ENCODE results near the gene CFAP69.
"Not testable (repeated sequence)": the region's sequence is repeated elsewhere in the genome, so short reads cannot be mapped to it uniquely, and the experiment has no call there.

Gene CFAP69

GRCh38 chr7:90272242-90272641, 27.3 kb downstream of the CFAP69 start:
- DNase-seq = no peak

GRCh38 chr7:90274161-90274560, 29.2 kb downstream of the CFAP69 start:
- DNase-seq = no peak

GRCh38 chr7:90276033-90276728, 31.2 kb downstream of the CFAP69 start:
- no peak for DNase-seq

- no peak for DNase-seq
Observed at GRCh38 chr7:90288154-90288553, 43.2 kb downstream of the CFAP69 start.

GRCh38 chr7:90290244-90291113, 45.5 kb downstream of the CFAP69 start:
- no peak for DNase-seq

GRCh38 chr7:90298145-90299038, 53.4 kb downstream of the CFAP69 start:
- no peak for DNase-seq

GRCh38 chr7:90303241-90303640, 58.3 kb downstream of the CFAP69 start:
- no peak for DNase-seq

- DNase-seq = no peak
Observed at GRCh38 chr7:90309872-90310271, 64.9 kb downstream of the CFAP69 start.

- no peak for DNase-seq
Observed at GRCh38 chr7:90311175-90311574, 66.2 kb downstream of the CFAP69 start.

GRCh38 chr7:90312745-90313144, 67.8 kb downstream of the CFAP69 start:
- DNase-seq = no peak

- DNase-seq = no peak
Observed at GRCh38 chr7:90313907-90314306, 68.9 kb downstream of the CFAP69 start.

- DNase-seq = no peak
Observed at GRCh38 chr7:90320014-90320413, 75.0 kb downstream of the CFAP69 start.

- no peak for DNase-seq
Observed at GRCh38 chr7:90320418-90320800, 75.4 kb downstream of the CFAP69 start.

- no peak for DNase-seq
Observed at GRCh38 chr7:90320801-90321494, 76.0 kb downstream of the CFAP69 start, which contains the start of gene FAM237B. TSS of gene FAM237B (minus strand) at chr7:90321304. CDS start at chr7:90319748, 1,556 bp downstream.

- no peak for DNase-seq
Observed at GRCh38 chr7:90322837-90323236, 77.9 kb downstream of the CFAP69 start.

- DNase-seq = no peak
Observed at GRCh38 chr7:90326500-90326899, 81.5 kb downstream of the CFAP69 start.

GRCh38 chr7:90334193-90334843, 89.3 kb downstream of the CFAP69 start:
- DNase-seq = no peak

- DNase-seq = not testable (repeated sequence)
Observed at GRCh38 chr7:90334926-90335325, 90.0 kb downstream of the CFAP69 start.

- DNase-seq = no peak
Observed at GRCh38 chr7:90337106-90337505, 92.1 kb downstream of the CFAP69 start.

- DNase-seq = no peak
Observed at GRCh38 chr7:90345016-90345415, 100.0 kb downstream of the CFAP69 start.

GRCh38 chr7:90345595-90346335, 100.8 kb downstream of the CFAP69 start:
- DNase-seq = no peak

Measured in activated naive CD4-positive, alpha-beta T cell (primary cell).